Hematopoietic multipotent progenitor cell treated with erythropoietin and hydrocortisone succinate and interleukin-3 and kit ligand, for 6 days (in vitro differentiated cells): ENCODE data around the gene NEK5.
"Not testable (repeated sequence)": the region's sequence is repeated elsewhere in the genome, so short reads cannot be mapped to it uniquely, and the experiment has no call there.

Experiments used
- DNase-seq: peaks from one replicate; pipeline ENCODE4 v3.0.0-alpha.2; 2015

NEK5 gene

DNA sequence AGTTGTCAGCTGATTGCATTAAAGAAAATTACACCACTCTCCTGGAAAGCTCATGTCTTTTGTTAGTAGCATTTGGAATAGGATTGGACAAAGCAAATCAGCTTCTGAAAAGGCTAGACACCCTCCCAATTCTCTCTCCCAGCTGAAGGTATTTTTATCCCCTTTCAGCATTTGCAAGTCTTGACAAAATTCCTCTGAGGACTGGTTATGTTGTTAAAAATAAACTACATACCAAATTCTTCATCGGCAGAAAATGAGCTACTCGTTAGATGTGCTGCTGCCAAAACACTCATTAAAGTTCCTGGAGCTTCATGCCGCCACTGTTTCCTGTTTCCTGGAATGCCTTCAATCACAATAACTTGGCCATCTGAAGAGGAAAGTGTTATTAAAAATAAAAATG is 67.3 kb downstream of the NEK5 start:
- DNase-seq = no peak

DNA sequence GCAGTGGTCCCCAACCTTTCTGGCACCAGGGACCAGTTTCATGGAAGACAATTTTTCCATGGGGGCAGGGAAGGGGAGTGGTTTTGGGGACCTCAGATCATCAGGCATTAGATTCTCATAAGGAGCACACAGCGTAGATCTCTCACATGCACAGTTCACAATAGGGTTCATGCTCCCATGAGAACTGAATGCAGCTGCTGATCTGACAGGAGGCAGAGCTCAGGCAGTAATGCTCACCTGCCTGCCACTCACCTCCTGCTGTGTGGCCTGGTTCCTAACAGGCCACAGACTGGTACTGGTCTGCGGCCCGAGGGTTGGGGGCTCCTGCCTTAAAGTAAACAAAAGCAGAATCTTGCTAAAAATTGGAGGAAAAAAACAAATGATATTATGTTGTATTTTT is 67.8 kb downstream of the NEK5 start:
- not testable (repeated sequence) for DNase-seq

DNA sequence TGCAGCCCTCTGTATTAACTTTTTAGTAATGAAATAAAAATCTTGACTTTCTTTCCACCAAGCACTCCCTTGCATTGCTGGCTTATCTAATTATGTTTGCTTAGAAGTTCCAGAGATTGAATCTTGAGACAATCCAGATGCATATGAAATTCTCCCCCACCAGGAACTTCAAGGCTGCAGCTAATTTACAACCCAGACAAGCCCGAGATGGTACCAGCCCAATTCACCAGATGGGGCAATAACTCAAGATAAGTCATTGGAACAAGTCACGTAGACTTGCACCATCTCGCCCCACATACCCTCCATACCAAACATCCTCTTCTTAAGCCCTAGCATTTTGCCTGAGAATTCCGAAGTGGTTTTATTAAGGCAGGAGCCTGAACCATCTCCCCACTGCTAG is 75.4 kb downstream of the NEK5 start:
- DNase-seq = no peak

DNA sequence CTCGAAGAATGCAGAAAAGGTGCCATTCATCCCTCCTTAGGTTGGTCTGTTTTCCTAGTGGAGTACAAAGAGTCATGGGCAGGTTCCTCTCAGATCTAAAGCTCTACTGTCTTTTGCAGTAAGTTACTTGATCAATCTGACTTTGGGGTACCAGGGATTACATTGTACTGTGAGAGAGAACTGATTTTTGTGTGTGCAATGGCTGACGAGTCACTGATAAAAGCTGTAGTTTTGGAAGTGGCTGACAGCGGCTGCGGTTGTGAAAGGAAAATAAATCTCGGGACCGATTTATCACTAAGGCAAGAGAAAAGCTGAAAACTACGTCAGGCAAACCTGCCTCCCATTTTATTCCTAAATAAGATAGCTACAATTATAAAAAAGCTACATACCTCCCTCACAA is 77.5 kb downstream of the NEK5 start:
- DNase-seq = no peak

DNA sequence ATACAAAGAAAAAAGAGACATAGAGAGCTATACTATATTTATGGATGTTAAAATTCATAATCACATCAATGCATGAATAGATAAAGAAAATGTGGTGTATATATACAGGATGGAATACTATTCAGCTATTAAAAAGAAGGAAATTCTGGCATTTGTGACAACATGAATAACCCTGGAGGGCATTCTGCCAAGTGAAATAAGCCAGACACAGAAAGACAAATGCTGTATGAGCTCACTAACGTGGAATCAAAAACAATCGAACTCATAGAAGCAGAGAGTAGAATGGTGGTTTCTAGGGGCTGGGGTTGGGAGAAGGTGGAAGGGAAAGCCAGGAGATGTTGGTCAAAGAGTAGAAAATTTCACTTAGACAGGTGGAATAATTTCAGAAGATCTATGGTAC is 80.4 kb downstream of the NEK5 start:
- no peak for DNase-seq

DNA sequence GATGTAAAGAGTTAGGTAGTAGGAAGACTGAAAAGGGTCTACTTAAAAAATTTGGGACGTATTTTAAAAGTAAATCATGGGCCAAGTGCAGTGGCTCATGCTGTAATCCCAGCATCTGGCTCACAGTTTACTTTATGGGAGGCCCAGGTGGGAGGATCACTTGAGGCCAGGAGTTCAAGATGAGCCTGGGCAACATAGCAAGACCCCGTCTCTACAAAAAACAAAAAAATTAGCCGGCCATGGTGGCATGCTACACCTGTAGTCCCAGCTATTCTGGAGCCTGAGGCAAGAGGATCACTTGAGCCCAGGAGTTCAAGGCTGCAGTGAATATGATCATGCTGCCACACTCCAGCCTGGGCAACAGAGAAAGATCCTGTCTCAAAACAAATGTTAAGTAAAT is 81.4 kb downstream of the NEK5 start:
- DNase-seq = no peak

DNA sequence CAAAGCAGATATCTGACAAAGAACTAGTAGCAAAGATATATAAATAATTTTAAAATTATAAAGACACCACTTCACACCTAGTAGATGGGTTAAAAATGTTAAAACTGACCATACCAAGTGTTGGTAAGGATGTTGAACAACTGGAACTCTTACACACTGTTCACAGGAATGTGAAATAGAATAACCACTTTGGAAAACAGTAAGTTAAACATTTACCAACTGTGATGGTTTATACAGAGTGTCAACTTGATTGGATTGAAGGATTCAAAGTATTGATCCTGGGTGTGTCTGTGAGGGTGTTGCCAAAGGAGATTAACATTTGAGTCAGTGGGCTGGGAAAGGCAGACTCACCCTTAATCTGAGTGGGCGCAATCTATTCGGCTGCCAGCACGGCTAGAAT is 85.2 kb downstream of the NEK5 start:
- DNase-seq = no peak

DNA sequence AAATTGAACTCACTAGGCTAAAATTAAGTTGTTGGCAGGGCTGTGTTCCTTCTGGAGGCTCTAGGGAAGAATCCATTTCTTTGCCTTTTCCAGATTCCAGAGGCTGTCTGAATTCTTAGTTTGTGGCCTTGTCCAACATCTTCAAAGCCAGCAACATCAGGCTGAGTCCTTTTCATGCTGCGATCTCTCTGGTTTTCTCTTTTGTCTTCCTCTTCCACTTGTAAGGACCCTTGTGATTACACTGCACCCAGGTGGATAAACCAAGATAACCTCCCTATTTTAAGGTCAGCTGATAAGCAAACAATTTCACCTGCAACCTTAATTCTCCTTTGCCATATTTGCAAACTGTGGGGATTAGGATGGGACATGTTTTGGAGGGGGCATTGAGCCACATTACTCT is 92.8 kb downstream of the NEK5 start:
- DNase-seq = no peak

DNA sequence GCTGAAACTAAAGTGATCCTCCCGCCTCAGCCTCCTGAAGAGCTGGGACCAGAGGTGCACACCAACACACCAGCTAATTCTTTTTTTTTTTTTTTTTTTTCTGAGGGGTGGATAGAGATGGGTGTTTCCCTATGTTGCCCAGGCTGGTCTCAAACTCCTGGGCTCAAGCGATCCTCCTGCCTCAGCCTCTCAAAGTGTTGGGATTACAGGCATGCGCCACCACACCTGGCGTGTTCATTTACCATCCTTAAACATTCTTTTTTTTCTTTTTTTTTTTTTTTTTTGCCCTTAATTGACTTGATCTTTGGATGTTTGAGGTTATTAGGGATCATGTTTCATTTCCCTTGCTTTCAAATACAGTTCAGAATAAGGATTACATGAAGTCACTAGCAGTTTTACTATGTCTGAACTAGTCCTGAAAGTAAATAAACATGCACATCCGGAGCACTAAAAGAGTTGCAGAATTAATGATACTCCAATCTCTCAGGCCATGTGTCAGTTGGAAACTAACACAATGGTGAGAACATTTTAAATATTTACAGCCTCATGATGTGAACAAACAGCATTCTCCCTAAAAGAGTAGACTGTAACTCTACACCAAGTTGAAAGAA is 94.2 kb downstream of the NEK5 start:
- no peak for DNase-seq

DNA sequence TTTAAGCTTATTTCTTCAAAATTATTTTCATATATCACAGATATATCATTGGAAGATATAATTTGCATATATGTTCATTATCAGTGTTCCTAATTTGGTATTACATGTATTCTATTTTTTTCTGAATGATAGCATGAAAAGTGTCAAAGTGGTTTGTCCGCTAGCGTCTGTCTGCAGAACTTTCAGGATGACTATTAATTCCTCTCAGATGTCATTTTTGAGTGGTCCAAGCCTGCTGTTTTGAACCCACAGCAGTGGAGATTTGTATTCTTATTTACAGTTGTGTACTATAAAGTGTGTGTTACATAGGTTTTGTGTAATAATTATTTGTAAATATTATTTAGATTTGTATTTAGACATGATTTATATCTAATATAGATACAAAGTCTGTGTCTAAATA is 95.8 kb downstream of the NEK5 start:
- no peak for DNase-seq

DNA sequence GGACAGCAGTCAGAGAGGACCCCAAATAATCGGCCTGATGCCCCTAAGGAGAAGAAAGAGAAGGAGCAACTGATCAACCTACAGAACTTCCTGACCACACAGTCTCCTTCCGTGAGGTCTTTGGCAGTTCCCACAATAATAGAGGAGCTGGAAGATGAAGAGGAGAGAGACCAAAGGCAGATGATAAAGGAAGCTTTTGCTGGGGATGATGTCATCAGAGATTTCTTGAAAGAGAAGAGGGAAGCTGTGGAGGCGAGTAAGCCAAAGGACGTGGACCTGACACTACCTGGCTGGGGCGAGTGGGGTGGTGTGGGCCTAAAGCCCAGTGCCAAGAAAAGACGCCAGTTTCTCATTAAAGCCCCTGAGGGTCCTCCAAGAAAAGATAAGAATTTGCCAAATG is 98.5 kb downstream of the NEK5 start:
- DNase-seq = not testable (repeated sequence)

DNA sequence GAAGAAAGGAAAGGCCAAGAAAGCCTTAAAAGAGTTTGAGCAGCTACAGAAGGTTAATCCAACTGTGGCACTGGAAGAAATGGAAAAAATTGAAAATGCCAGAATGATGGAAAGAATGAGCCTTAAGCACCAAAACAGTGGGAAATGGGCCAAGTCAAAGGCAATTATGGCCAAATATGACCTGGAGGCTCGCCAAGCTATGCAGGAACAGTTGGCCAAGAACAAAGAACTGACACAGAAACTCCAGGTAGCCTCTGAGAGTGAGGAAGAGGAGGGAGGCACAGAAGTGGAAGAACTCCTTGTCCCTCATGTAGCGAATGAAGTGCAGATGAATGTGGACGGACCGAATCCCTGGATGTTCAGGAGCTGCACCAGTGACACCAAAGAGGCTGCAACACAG is 99.3 kb downstream of the NEK5 start:
- no peak for DNase-seq

DNA sequence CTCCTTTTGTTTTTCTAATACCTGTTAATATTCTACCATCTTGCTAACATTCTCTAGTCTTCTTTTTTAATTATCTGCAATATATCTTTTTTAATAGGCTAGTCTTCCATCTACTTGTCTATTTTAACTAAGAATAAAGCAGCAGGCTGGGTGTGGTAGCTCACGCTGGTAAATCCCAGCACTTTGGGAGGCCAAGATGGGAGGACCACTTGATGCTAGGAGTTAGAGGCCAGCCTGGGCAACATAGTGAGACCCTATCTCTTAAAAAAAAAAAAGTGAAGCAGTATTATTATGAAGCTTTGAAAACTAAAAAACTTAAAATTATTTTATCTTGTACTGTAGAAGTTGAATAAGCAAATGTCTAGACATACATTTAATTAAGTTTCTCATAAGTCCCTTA is 101.0 kb downstream of the NEK5 start:
- no peak for DNase-seq

DNA sequence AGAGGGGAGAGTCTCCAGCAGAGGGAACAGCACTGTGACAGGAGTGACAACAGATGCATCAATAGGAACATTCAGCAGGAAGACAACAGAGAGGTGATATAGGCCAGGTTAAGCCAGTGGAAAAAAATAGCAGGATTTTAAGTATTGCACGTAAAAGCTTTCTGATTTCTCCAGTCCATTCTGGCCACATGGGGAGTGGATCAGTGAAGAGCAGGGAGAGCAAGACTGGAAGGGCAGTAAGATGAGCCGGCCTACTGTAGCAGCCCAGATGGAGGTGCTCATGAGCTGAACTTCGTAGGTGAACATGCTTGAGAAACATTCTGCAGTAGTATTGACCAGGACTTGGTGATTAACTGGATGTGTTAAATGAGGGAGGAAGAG is 102.6 kb downstream of the NEK5 start:
- DNase-seq = peak; percentile 51

DNA sequence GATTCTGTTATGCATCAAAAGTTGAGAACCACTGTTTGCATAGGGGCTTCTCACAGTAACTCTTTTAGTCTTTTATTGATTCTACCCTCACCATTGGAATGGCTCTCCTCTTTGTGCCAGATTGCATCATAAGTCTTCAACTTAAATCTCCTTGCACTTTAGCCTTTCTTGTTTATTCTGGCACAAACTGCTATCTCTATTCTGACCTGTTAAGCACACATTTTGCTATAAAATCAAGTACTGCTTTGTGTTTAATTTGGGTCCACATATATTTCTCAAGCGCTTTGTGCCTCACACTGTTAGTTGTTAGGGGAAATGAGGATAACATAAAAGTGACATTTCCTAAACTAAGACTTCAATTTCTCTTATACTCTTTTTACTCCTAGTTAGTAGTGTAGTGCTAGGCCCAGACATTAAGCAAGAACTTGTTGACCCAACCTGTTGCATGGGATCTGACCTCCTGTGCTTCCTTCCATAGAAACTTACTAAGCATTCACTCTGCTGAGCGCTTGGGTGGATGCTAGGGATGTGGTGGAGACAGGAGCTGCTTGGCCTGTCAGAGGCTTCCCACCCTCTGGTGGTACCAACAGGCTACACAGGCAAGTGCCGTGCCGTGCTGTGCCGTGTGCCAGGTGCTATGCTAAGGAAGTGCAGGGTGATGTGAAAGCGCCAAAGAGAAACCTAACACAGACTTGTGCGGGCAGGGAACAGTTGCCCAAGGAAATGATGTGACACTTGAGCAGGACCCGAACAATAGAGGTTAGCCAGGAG is 103.2 kb downstream of the NEK5 start:
- no peak for DNase-seq

DNA sequence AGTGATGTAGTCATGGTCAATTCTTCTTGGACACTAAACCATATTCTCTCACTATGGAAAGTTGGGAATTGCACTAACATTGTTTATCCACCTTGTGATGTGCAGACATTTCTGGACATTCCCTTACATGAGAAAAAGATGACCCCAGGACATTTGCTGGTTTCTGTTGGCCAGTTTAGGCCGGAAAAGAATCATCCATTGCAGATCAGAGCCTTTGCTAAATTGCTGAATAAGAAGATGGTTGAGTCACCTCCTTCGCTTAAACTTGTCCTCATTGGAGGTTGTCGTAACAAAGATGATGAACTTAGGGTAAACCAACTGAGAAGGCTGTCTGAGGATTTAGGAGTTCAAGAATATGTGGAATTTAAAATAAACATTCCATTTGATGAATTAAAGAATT is 104.4 kb downstream of the NEK5 start, which contains the start of gene UTP14C:
UTP14C (plus strand) TSS at position 211 of the 400 bp plus-strand sequence. CDS start 4,114 bp downstream, outside the sequence.
- no peak for DNase-seq

DNA sequence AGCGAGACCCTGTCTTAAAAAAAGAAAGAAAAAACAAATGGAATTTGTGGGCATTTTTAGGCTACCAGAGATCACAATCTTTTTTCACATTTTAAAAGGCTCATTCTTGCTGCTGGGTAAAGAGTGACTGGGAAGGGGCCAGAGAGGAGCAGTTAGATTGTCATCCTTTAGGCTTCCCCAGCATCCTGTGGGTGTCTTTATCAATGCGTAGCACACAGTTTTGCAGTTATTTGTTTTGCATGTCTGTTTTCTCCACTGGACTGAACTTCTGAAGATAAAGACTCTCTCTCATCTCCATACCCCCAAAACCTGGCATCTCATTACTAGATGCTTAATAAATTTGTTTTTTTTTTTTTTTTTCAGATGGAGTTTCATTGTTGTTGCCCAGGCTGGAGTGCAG is 106.5 kb downstream of the NEK5 start:
- DNase-seq = peak; percentile 96

DNA sequence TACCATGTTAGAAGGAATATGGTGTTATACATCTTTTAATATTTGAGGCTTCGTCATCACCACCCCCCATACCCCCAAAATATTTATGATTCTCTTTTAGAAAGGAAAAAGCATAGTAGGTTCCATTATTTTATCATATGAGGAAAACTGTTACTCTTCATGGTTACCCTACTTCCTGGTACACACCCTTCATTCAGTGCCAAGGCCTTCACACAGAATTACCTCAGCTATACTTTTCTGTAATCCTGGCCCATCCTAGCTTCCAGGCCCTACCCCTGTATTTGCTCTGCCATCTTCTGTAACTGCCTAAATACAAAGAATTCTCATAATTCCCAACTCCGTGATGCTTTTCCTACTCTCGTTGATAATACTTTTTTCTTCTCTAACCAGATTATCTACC is 108.7 kb downstream of the NEK5 start:
- DNase-seq = no peak

DNA sequence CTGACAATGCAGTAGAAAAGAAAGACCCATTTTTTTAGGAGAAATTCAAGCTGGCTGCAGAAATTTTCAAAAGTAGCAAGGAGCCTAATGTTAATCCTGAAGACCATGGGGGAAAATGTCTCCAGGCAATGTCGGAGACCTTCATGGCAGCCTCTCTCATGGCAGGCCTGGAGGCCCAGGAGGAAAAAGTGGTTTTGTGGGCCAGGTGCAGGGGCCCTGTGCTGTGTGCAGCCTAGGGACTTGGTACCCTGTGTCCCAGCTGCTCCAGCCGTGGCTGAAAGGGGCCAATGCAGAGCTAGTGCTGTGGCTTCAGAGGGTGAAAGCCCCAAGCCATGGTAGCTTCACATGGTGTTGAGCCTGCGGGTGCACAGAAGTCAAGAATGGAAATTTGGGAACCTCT is 112.6 kb downstream of the NEK5 start:
- no peak for DNase-seq

DNA sequence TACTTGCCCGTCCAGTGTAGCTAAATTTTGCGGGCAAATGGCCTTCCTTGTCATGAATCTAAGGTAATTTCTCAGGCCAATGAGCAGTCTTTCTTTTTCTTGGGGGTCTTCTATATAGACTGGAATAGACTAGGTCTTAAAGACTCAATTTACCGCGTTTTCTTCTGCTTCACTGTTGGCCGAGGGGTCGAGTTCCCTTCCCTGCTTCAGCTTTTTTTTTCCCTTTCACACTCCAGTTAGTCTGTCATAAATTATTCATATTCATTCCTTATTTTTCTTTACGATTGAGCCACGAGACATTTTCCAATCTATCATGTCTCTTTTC is 116.4 kb downstream of the NEK5 start:
- no peak for DNase-seq

DNA sequence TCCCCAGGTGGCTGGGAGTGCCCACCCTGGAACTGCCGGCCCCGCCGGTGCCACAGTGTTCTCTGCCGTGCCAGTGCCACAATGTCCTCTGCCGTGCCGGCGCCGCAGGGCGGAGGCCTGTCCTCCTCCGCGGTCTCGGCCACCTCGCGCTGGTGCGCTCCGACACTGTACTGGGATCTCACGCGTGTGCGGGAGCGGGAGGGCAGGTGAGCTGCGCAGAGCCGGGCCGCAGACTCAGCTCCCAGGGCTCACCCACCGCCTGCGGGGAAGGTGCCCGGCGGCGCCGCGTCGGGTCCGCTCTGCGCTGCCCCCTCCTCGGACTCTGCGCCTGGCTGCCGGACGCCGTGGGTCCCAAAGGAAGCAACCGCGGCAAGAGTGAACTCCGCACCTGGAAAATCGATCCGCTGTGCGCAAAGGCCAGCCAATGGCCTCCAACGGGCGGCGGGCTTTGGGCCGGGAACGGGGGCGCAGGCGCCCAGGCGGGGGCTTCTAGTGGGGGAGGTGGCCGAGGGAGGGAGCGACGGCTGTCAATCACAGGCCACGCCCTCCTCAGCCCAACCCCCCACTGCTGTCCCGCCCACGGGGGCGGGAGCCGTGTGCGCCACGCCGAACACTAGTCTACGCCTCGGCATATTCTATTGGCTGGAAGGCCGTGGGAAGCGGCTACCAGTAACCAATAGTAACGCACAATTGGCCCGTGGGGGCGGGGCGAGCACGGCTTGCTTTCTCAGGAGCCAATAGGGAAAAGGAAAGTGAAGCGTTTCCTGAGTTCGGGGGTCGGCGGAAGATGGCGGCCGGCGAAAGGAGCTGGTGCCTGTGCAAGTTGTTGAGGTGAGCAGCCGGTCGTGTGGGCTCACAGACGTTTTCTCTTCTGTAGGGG is 117.0 kb downstream of the NEK5 start, which contains the start of gene ALG11:
ALG11 (plus strand) TSS at position 767 of the 880 bp plus-strand sequence; CDS start at position 788, 21 bp downstream.
- peak; percentile 99 for DNase-seq

DNA sequence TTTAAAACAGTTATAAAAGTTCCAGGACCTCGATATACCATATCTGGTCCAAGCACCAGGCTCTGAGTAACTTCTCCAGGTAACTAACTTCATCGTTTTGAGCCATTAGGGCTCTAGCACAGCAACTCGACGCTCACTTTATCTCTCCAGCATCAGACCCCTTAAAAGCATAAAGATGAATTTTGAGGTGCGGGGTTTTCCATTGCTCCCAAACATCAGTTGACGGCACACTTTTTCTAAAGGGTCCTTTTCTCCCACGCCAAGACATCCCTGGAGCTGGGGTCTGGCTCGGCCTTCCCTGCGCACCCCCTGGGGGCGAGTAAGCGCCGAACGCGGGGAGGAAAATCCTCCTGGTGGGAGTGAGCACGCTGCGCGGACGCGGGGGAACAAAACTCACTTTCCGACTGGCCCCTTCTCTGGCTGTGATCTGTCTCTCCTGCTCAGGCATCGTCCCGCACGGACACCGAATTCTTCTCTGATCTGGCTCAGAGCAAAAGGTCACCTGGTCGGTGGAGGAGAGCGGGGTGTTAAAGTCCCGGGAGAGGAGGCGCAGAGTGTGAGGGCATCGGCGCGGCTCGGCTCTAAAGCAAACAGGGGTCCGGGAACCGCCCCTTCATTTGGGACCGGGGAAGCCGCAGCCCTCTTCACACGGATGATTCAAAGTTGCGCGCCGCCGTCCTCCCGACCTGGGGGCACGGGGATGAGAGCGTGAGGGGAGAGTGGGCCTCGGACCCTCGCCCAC is 117.8 kb downstream of the NEK5 start, which contains the start of gene ATP7B:
ATP7B (minus strand) TSS at position 561 of the 742 bp plus-strand sequence; CDS start at position 448, 113 bp downstream.
- DNase-seq = peak; percentile 58

DNA sequence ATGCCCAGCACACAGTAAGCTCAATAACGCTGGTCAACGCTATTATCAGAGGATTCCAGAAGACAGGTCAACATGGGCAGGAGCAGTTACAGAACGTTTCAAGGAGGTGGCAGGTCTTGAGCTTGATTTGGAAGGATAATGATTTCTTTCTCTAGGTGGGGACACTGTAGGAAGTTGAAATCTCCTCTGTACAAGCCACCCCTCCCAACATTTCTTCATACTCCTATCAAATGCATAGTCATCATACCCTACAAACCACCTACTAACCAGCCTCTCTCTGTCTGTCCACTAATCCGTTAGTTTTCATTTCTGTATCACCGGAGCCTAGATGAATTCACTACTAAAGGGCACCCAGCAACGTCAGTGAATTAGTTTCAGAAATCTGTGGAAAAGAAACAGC is 118.9 kb downstream of the NEK5 start:
- peak; percentile 63 for DNase-seq
